ES-I3 (cell line): Measurements from ENCODE around the gene KIF2A.
"Not testable (repeated sequence)": the region's sequence is repeated elsewhere in the genome, so short reads cannot be mapped to it uniquely, and the experiment has no call there.

ENCODE experiments used
- H3K36me3 ChIP-seq: 2 replicates; pipeline ENCODE4 v1.6.1; 2013; ENCODE audit warnings: mild to moderate bottlenecking, low read length, control low read depth, moderate library complexity; ENCODE audit not compliant: insufficient read depth
- H3K4me1 ChIP-seq: 2 replicates; pipeline ENCODE4 v1.6.1; 2013; ENCODE audit warnings: mild to moderate bottlenecking, control low read depth, low read length; ENCODE audit not compliant: insufficient read depth
- H3K9ac ChIP-seq: 2 replicates; pipeline ENCODE4 v1.6.1; 2013; ENCODE audit warnings: low read depth, mild to moderate bottlenecking, low read length, moderate library complexity
- H3K9me3 ChIP-seq: 2 replicates; pipeline ENCODE4 v1.6.1; 2013; ENCODE audit warnings: mild to moderate bottlenecking, low read length, moderate library complexity; ENCODE audit not compliant: control insufficient read depth, insufficient read depth

The KIF2A gene

DNA sequence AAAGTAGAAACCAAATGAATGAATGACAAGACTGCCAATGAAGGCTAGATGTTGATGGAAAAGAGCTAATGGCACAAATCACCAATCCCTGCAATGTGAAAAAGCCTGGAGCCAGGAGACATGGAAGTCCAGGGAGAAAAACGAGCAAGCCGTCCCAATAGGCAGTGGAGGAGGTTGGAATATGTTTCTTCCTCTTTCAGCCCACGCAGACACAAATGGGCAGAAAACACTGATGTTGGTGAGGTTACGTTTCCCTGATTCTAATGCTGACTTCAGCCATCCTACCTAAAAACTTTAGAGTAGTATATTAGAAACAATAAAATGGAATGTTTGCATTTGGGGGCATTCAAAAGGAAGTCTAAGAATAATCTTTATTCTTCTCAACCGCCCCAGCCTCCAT, 23.9 kb upstream of the KIF2A start:
- Histone ChIP-seq H3K36me3 (no peaks in the 10 kb centered on the region), H3K4me1 (no peaks in the 10 kb centered on the region), H3K9ac (no peak overlapping the region), H3K9me3 (peaks cover 7% of the 10 kb centered on the region)

GRCh38 chr5:62283005-62283404, 23.0 kb upstream of the KIF2A start:
- Histone ChIP-seq H3K36me3 (no peaks in the 10 kb centered on the region), H3K9me3 (peaks cover 7% of the 10 kb centered on the region), H3K4me1 (no peaks in the 10 kb centered on the region), H3K9ac (no peak overlapping the region)

DNA sequence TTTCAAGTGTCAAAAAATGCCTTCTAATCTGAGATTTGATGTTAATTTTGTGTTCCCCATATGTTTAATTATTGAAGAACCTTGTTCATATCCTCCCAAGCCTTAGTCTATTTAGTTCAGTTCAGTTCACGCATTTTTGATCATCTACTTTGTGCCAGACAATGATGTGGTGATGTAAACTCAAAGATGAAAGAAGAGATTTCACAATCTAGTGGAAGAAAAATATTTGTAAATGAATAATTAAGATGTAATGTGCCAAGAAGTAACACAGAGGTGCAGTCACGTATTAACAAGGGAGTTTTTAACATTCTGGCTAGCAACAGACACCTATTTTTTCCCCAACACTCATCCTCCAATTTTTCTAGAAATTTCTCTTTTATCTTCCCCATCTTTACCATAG, 22.1 kb upstream of the KIF2A start:
- no peaks in the 10 kb centered on the region for H3K4me1 ChIP-seq

GRCh38 chr5:62284946-62285891, 20.8 kb upstream of the KIF2A start:
- Histone ChIP-seq H3K9ac (no peak overlapping the region), H3K9me3 (peaks cover 7% of the 10 kb centered on the region; the same call in 1 of the 2 replicates), H3K4me1 (no peaks in the 10 kb centered on the region), H3K36me3 (no peaks in the 10 kb centered on the region)

More for the DNA sequence above, 22.1 kb upstream of the KIF2A start:
- Histone ChIP-seq H3K36me3 (no peaks in the 10 kb centered on the region), H3K9ac (no peak overlapping the region), H3K9me3 (peaks cover 7% of the 10 kb centered on the region; the same call in 1 of the 2 replicates)

GRCh38 chr5:62286834-62287233, 19.2 kb upstream of the KIF2A start:
- no peak overlapping the region for H3K9ac ChIP-seq
- H3K36me3 ChIP-seq, result no peaks in the 10 kb centered on the region

DNA sequence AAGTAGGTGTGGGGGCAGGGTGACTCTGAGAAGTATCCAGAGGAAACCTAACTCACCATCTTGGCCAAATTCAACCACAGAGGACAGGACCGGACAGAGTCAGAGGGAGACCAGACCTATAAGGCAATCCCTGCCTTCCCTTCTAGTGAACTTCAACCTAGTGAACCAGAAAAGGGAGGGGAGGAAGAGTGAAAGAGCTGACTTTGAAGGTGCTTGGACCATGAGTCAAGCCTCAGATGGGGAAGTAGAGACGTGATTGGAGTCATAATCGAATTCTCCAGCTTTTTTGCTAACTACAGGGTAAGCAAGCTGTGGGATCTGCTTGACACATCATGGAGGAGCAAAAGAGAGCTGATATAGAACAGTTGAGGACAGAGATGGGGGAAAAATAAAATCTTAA, 18.8 kb upstream of the KIF2A start:
- Histone ChIP-seq H3K36me3 (no peaks in the 10 kb centered on the region), H3K9ac (no peak overlapping the region), H3K4me1 (no peaks in the 10 kb centered on the region), H3K9me3 (peaks cover 7% of the 10 kb centered on the region; the same call in 1 of the 2 replicates)

More at GRCh38 chr5:62286834-62287233, 19.2 kb upstream of the KIF2A start:
- peaks cover 7% of the 10 kb centered on the region; the same call in 1 of the 2 replicates for H3K9me3 ChIP-seq
- no peaks in the 10 kb centered on the region for H3K4me1 ChIP-seq

DNA sequence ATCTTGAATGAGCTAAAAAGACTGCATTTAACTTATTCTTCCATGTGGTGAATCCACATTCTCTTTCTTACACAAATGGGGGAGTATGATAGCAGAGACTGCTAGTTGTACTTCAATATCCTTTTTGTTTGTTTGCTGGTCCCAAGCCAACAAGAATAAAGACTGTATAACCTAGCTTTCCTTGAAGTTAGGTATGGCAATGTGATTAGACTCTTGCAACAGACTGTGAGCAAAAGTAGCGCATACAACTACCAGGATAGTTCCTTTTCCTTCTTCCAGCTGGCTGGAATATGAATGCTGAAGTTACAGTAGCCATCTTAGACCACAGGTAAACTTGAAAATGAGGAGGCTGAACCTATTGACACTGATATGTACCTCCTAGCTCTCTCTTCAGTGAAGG, 17.9 kb upstream of the KIF2A start:
- H3K4me1 ChIP-seq, result no peaks in the 10 kb centered on the region
- H3K36me3 ChIP-seq, result no peaks in the 10 kb centered on the region
- H3K9ac ChIP-seq, result no peak overlapping the region
- peaks cover 7% of the 10 kb centered on the region; the same call in 1 of the 2 replicates for H3K9me3 ChIP-seq

GRCh38 chr5:62289813-62290212, 16.2 kb upstream of the KIF2A start:
- no peaks in the 10 kb centered on the region for H3K4me1 ChIP-seq
- H3K9me3 ChIP-seq, result peaks cover 7% of the 10 kb centered on the region; the same call in 1 of the 2 replicates
- no peaks in the 10 kb centered on the region for H3K36me3 ChIP-seq
- no peak overlapping the region for H3K9ac ChIP-seq

- not testable (repeated sequence) for H3K36me3 ChIP-seq, H3K9me3 ChIP-seq, H3K4me1 ChIP-seq, H3K9ac ChIP-seq
Observed at GRCh38 chr5:62291829-62292228, 14.2 kb upstream of the KIF2A start.

GRCh38 chr5:62296998-62297397, 9.0 kb upstream of the KIF2A start:
- no peaks in the 10 kb centered on the region for H3K4me1 ChIP-seq
- H3K36me3 ChIP-seq, result no peaks in the 10 kb centered on the region
- H3K9ac ChIP-seq, result no peak overlapping the region
- no peaks in the 10 kb centered on the region for H3K9me3 ChIP-seq

DNA sequence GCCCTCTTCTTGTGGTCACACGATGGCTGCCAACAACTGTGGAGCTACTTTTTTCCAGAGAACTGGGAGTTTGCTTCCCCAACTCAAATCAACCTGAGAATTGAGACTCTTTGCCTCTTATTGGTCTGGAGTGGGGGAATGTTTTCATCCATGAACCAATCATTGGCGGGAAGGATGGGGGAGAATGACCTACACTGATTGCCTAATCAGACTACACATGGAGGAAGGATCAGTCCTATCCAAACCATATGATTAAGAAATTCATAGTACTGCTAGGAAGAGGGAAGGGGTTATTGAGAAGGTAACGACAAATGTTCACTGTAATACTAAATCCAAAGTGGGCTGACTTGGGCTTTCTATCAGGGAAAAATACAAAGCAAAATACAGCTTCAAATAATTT, 7.9 kb upstream of the KIF2A start:
- no peak overlapping the region for H3K9ac ChIP-seq
- H3K4me1 ChIP-seq, result no peaks in the 10 kb centered on the region
- no peaks in the 10 kb centered on the region for H3K9me3 ChIP-seq
- no peaks in the 10 kb centered on the region for H3K36me3 ChIP-seq

- no peaks in the 10 kb centered on the region for H3K4me1 ChIP-seq
- H3K9ac ChIP-seq, result no peak overlapping the region
- no peaks in the 10 kb centered on the region for H3K36me3 ChIP-seq
Observed at GRCh38 chr5:62299101-62299500, 6.9 kb upstream of the KIF2A start.

GRCh38 chr5:62299600-62299999, 6.4 kb upstream of the KIF2A start:
- no peaks in the 10 kb centered on the region for H3K4me1 ChIP-seq
- no peaks in the 10 kb centered on the region for H3K9me3 ChIP-seq
- H3K36me3 ChIP-seq, result no peaks in the 10 kb centered on the region
- no peak overlapping the region for H3K9ac ChIP-seq

More at GRCh38 chr5:62299101-62299500, 6.9 kb upstream of the KIF2A start:
- H3K9me3 ChIP-seq, result no peaks in the 10 kb centered on the region

DNA sequence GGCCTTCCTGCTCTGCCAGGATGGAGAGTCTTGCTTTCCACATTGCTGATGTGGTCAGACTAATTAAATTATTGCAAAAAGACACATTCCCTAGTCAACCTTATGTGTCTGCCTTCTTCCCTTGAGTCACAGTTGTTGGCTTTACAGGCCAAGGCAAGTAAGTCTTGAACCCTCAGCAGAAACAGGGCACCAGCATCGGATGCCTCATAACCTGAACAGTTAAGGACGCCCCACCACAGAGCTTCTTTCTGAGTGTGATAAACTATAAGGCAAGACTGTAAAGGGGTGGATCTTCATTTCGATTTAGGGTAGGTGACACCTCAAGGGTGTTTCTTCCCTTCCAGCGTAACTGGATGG, 670 bp upstream of the KIF2A start:
- Histone ChIP-seq H3K4me1 (no peaks in the 10 kb centered on the region; the same call in 1 of the 2 replicates), H3K36me3 (no peaks in the 10 kb centered on the region; the same call in 1 of the 2 replicates), H3K9ac (peak overlapping the region; percentile 84; the same call in 1 of the 2 replicates), H3K9me3 (no peaks in the 10 kb centered on the region)

GRCh38 chr5:62306323-62306895, 403 bp downstream of the KIF2A start:
- no peaks in the 10 kb centered on the region; the same call in 1 of the 2 replicates for H3K36me3 ChIP-seq
- peak overlapping the region; percentile 84 for H3K9ac ChIP-seq
- H3K9me3 ChIP-seq, result no peaks in the 10 kb centered on the region
- peaks cover 10% of the 10 kb centered on the region for H3K4me1 ChIP-seq
